ENCODE data around the gene ADAMTS9.

The ADAMTS9 gene

DNA sequence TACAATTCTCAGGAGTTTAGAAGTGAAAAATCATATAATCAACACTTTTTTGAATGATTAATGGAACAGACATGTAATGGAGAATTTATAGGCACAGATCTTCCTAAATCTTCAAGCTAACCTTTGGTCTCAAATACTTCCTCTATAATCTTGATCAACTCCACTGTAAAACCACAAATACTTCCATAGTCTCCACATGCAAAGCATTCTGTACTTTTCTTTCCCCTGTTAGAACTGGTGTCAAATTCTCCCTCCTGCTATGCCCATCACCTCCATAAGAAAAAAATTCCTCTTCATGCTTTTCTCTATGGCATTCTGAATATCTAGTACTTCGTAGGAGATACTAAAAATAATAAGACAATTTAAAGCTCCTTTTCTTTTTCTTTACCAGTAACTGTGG, 214.3 kb downstream of the ADAMTS9 start:
- DNase-seq: no peak

DNA sequence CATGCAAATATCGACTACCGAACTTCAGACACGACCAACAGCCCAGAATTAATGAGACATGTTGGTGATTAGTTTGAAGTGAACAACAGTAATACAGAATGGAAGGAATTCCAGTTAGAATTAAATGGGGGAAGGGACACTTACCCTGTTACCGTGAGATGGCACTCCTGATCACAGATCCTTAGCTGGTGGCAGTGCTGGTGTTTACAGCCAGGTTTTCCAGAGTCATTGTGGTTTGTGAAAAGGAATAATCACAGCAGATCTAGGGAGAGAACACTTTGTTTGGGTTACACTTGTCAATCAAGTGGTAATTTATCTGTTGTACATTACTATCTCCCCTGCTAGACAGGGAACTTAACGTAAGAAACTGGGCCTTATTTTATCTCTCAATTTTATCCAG, 217.4 kb downstream of the ADAMTS9 start:
- no peak for DNase-seq

DNA sequence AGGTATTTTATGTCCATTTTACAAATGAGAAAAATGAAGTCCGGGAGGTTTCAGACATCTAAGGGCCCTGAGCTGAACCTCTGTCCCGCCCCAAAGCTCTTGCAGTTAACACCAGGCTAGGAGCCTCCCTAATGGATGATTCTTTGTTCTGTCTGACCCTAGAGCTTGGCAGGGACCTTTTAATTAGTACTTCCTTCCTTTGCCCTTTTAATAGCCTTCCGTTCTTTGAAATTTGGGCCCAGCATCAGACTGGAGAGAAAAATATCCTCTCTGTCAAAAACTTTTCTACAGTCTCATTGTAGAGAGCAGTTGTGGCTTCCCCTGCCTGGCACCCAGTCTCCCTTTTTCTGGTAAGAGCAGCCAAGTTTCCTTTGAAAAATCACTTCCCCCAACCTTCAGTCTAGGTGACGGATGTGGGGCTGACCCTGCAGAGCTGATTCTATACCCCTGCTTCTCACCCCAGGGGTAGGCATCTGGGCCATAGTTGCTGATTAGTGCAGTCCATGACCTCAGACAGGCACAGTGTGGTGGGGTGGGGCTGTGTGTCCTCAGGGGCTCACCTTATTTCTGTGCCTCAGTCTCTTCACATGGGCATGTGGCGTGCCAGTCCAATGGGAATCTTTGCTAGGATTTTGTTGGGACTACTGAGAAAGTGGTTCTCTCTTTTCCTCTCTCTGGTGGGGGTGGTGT, 220.4 kb downstream of the ADAMTS9 start:
- no peak for DNase-seq
